HG02973 (cell line): ENCODE measurements around the gene IBA57.
"Not testable (repeated sequence)": the region's sequence is repeated elsewhere in the genome, so short reads cannot be mapped to it uniquely, and the experiment has no call there.

Experiments used
- ATAC-seq: cut with Tn5 transposase; IDR thresholded peaks from one replicate; pipeline ENCODE4 v1.9.1; 2021; ENCODE audit warnings: moderate library complexity; ENCODE audit not compliant: unreplicated experiment

The IBA57 gene

DNA sequence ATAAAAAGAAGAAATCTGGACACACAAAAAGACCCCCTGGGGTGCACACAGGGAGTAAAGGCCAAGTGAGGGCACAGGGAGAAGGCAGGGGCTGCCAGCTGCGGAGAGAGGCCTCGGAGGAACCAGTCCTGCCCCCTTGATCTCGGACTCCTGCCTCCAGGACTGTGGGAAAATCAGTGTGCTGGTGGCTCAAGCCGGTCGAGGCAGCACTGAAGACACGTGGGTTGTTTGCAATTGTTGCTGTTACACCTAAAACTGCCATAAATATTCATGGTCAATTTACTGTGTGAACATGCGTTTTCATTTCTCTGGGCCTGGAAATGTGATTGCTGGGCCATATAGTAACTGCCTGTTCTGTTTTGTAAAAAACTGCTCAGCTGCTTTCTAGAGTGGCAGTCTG, 18.5 kb downstream of the IBA57 start:
- ATAC-seq = no peak

DNA sequence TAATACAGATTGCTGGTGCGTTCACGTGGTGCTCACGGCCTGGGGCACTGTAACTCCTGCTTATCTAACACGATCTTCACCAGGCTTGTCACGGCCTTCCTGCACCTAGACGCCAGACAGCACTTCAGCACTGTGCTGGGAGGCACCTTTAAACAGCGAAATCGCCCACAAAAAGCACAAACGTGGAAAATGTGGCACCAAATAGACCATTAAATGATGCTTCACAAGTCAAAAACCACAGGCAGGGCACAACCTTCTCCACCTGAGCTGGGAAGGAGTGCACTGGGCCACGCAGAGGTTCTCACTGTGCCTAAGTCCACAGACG, 20.0 kb downstream of the IBA57 start:
- no peak for ATAC-seq

GRCh38 chr1:228188249-228188648, 22.6 kb downstream of the IBA57 start:
- ATAC-seq = not testable (repeated sequence)

DNA sequence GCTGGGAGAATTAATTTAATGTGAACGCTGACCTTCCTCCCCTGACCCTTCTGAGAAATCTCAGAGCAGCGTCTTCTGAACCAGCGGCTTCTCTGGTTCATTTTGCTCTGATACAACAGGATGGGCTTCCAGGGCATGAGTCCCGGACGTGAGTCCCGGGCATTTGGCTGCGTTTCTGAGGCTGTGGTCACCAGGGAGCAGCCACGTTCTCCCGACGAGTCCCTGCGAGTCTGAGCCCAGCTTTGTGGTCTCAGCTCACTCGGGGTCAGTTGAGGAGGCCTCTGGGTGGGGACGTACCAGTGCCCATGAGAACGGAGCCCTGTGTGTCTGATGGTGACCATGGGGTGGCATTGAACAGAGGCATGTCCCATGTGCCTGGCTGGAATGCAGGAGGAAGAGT, 24.6 kb downstream of the IBA57 start:
- ATAC-seq = no peak

DNA sequence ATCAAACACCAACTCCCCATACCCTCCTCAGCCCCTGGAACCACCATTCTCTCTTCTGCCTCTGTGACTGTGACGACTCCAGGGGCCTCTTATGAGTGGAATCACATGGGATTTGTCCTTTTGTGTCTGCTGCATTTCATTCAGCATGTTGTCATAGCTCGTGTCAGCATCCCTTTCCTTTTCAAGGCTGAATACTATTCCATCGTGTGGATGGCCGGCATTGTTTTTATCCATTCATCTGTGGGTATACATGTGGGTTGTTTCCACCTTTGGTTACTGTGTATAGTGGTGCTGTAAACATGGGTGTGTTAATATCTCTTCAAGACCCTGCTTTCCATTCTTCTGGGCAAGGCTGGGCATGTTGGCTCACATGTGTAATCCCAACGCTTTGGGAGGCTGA, 25.2 kb downstream of the IBA57 start:
- no peak for ATAC-seq

DNA sequence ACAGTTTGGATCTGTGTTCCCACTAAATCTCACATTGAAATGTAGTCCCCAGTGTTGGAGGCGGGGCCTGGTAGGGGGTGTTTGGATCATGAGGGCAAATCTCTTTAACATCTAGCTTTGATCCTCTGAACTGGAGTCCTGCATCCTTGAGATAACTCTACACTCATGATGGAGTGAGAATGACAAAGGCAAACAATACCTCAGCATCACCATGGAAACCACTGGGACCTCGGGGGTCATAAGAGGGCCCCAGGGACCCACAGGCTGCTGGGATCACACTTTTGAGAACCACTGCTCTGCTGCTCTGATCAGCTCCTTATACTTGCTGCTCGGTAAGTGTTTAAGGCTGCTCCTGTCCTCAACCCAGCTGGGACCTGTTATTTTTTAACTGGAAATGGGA, 28.8 kb downstream of the IBA57 start:
- ATAC-seq = no peak

- no peak for ATAC-seq
Measured at GRCh38 chr1:228194921-228195812, 29.6 kb downstream of the IBA57 start.

- no peak for ATAC-seq
Measured at GRCh38 chr1:228197555-228198147, 32.0 kb downstream of the IBA57 start.

GRCh38 chr1:228198977-228199590, 33.5 kb downstream of the IBA57 start:
- no peak for ATAC-seq

GRCh38 chr1:228204958-228205357, 39.4 kb downstream of the IBA57 start:
- no peak for ATAC-seq

- ATAC-seq = no peak
Measured at GRCh38 chr1:228205526-228206436, 40.2 kb downstream of the IBA57 start.

DNA sequence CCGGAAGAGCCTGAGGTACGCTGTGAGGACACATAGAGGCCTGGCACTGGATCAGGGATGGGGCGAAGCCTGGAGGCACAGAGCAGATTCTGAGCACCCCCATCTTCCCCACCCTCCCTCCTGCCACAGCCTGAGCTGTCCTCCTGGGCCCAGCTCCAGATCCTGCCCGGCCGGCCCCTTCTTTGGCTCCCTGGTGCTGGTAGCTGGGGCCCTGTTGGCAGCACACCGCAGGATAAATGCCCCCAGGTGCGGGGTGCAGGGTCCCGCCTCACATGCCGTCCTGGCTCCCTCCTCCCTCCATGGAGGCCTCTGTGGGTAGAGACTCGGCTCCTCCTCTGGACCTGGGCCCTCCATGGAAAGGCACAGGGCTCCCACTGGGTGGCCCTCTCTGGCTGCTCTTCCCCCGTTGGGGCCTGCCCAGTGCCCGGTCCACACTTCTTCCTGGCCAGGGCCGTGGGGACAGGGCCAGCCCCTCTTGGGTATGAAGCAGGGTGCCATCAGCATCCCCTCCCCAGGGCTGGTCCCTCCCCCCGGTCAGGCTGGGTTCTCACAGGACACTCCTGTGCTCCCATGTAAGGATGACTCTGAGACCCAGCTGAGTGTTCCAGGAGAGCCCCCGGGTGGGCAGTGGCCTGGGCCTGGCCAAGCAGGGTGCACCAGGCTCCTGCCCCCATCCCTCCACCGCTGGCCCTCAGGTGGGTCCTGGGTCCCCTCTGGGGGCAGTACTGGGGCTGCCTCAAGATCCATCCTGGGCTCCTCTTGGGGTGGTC, 41.2 kb downstream of the IBA57 start:
- no peak for ATAC-seq

DNA sequence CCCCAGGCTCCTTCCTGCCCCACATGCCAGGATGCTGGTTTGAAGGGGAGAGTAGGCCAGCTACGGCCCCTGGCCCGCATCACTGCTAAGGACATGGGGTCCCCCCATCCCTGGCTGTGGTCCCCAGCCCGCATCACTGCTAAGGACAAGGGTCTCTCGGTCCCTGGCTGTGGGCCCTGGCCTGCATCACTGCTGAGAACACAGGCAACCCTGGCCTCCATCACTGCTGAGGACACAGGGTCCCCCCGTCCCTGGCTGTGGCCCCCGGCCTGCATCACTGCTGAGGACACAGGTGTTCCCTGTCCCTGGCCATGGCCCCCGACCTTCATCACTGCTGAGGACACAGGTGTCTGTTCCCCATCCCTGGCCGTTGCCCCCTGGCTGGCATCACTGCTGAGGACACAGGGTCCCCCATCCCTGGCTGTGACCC, 41.8 kb downstream of the IBA57 start:
- no peak for ATAC-seq

DNA sequence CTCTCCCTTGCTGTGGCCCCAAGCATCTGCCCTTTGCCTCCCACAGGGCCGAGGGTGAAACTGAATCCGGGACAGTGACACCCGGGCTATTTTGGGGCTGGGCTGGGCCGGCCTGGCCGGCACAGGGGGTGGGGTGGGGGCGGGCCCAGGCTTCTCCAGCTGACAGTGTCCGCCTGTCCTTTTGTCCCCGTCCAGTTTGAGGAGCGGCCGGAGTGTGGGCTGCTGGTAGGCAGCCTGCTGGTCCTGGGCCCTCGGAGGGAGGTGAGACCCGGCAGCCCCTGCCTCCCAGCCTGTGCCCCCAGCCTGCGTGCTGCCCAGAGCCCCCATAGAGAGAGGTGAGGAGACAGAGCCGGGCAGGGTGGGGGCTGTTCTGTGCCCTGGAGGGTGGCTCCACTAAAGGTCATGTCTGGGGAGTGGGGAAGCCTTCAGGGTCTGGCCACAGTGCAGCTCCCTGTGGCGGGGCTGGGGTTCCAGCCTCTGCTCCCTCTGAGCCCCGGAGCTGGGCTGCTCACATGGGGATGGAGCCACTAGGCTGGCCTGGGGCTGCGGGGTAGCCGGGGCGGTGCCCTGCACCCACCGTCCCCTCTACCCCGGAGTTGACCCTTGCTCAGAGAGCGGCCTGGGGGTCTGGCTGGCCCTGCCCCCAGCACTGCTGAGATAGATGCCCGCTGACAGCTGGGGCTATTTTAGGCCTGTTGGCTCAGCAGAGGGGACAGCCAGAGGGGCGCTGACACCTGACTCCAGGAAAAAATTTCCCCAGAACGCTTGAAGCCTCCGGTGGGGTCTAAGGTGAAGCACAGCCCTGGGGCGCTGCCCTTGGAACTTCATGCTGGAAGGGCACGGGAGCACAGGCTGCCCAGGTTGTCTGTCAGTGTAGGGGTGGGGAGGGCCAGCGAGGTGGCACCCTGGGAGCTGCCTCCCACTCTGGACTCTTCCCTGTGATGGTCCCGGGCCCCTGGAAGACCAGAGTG, 42.5 kb downstream of the IBA57 start, which contains the start of gene OBSCN:
Gene OBSCN (plus strand): TSS at position 194 of the 971 bp plus-strand sequence. CDS start 3,740 bp downstream, outside the sequence.
- no peak for ATAC-seq

DNA sequence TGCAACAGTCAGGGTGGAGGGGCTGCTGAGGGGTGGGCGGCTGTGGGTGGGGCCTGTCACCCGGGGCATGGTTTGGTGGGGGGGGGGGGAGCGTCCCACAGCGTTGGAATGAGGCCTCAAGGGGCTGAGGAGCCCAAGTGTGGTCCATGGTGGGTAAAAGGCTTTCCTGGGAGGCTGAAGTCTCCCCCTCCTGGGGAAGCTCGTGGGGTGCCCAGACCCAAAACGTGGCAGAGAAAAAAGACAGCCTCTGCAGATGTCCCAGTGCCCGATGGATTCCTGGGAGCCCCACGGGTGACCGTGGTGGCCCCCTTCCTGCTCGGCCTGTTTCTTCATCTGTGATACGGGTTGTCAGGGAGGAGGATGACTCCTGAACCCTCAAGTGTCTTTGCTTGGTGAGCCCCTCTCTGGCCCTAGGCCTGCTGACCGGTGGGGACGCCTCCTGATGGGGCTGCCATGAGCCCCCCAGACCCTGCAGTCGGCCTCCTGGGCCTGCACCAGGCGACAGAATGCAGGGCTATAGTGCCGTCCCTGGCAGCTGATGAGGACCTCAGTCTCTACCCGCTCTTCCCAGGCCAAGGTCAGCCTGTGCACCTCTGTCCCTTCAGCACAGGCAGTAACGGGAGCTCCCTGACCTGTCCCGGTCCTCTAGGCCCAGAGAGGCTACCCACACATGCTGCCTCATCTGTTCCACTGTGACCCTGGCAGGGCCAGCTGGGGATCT, 43.4 kb downstream of the IBA57 start:
- no peak for ATAC-seq

GRCh38 chr1:228209657-228210056, 44.1 kb downstream of the IBA57 start:
- no peak for ATAC-seq

DNA sequence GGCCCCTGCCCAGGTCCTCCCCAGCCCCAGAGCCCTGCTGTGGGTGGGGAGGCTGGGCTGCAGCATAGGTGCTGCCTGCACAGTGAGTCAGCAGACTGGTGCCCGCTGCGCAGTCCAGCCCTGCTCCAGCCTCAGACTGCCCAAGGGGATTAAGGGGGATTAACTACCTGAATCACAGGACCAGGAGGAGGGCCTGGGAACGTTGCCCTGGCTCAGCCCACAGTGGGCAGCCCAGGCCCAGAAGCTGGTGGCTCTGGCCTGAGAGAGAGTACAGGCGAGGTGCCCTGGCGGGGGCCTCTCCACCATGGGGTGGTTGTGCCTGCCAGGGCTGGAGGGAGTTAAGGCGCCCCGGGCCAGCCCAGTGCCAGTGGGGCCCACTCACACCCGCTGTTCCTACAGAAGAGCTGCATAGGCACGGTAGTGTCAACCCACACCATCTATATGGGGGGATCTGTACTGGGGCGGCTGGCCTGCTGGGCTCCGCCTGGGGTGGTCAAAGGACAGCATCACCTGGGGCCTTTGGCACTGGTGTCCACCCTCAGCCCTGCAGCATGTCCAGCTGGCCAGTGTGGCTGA, 44.6 kb downstream of the IBA57 start:
- ATAC-seq = no peak
